22Rv1 (cell line): ENCODE results near the gene ARVCF.

ENCODE experiments used
- H3K27ac ChIP-seq: fragments of 450-650 bp; 2 replicates; pipeline ENCODE4 v1.5.1; 2017
- CTCF ChIP-seq: fragments of 450-650 bp; IDR thresholded peaks from 2 replicates; pipeline ENCODE4 v1.5.1; 2017; ENCODE audit warnings: mild to moderate bottlenecking
- ZFX ChIP-seq: fragments of 450-650 bp; IDR thresholded peaks from 2 replicates; pipeline ENCODE4 v1.6.1; 2017; ENCODE audit warnings: antibody characterized with exemption, borderline replicate concordance

The ARVCF gene

GRCh38 chr22:19993926-19994325, 22.7 kb downstream of the ARVCF start:
- TF ChIP-seq CTCF (no peak), ZFX (no peak)

GRCh38 chr22:19992921-19993355, 23.7 kb downstream of the ARVCF start:
- TF ChIP-seq CTCF (no peak), ZFX (no peak)
- H3K27ac ChIP-seq, result no peak overlapping the region

More at GRCh38 chr22:19993926-19994325, 22.7 kb downstream of the ARVCF start:
- H3K27ac ChIP-seq, result no peak overlapping the region

- no peak overlapping the region for H3K27ac ChIP-seq
- TF ChIP-seq CTCF (no peak), ZFX (no peak)
Observed at GRCh38 chr22:19992481-19992911, 24.1 kb downstream of the ARVCF start.

GRCh38 chr22:19991645-19992451, 24.8 kb downstream of the ARVCF start:
- H3K27ac ChIP-seq, result no peak overlapping the region
- TF ChIP-seq CTCF (no peak), ZFX (no peak)

GRCh38 chr22:19991395-19991644, 25.3 kb downstream of the ARVCF start:
- TF ChIP-seq ZFX, result no peak
- TF ChIP-seq CTCF, result no peak
- no peak overlapping the region for H3K27ac ChIP-seq

GRCh38 chr22:19990609-19991394, 25.8 kb downstream of the ARVCF start:
- TF ChIP-seq ZFX, result no peak
- TF ChIP-seq CTCF, result no peak
- H3K27ac ChIP-seq, result no peak overlapping the region

- TF ChIP-seq ZFX, result no peak
- no peak for TF ChIP-seq CTCF
- no peak overlapping the region for H3K27ac ChIP-seq
Observed at GRCh38 chr22:19990188-19990587, 26.4 kb downstream of the ARVCF start.
